GM12892 (cell line): ENCODE results near the gene CAPN3.

Experiments used
- DNase-seq: peaks from one replicate; pipeline ENCODE4 v3.0.0; 2011; ENCODE audit not compliant: insufficient read length
- FAIRE-seq: peaks from 2 replicates; lab custom pipeline; 2011; peaks lifted over from hg19 to GRCh38; lab: Jason Lieb, UNC
- POLR2A ChIP-seq: IDR thresholded peaks from 2 replicates; pipeline ENCODE4 v1.6.1; 2011; ENCODE audit warnings: low read depth, low read length, control low read depth
- POLR2AphosphoS5 ChIP-seq: IDR thresholded peaks from 2 replicates; pipeline ENCODE4 v1.6.1; 2011; ENCODE audit warnings: low read depth, low read length, control low read depth
- TAF1 ChIP-seq: IDR thresholded peaks from 2 replicates; pipeline ENCODE4 v1.6.1; 2011; ENCODE audit warnings: low read depth, mild to moderate bottlenecking, control low read depth, low read length, borderline replicate concordance

CAPN3 gene

GRCh38 chr15:42375941-42376340 is 16.6 kb downstream of the CAPN3 start:
- FAIRE-seq (no peak), DNase-seq (no peak)
- TF ChIP-seq TAF1: no peak
- no peak for TF ChIP-seq POLR2AphosphoS5
- no peak for TF ChIP-seq POLR2A

GRCh38 chr15:42378011-42378410 is 18.7 kb downstream of the CAPN3 start:
- no peak for DNase-seq
- TF ChIP-seq POLR2AphosphoS5: no peak
- TF ChIP-seq POLR2A: no peak
- TF ChIP-seq TAF1: no peak
- FAIRE-seq: no peak

DNA sequence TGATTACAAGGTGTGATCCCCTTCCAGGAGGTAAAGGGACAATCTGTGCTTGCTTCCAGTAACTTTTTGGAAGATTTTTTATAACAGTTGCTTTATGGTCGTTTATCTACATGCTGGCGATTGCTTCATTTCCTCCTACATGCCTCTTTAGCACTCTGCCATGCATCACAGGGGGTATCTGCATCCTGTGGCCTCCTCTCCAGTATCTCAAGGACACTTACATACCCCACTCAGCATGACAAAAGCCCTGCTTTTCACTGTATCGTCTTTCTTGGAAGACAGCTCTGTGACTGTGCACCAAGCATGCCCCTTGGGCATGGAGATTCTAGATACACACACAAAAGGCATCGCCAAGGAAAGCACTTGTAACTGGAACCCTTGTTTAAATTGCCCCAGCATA is 25.3 kb downstream of the CAPN3 start:
- DNase-seq (no peak), FAIRE-seq (no peak)
- TF ChIP-seq POLR2A: no peak
- no peak for TF ChIP-seq TAF1
- no peak for TF ChIP-seq POLR2AphosphoS5

DNA sequence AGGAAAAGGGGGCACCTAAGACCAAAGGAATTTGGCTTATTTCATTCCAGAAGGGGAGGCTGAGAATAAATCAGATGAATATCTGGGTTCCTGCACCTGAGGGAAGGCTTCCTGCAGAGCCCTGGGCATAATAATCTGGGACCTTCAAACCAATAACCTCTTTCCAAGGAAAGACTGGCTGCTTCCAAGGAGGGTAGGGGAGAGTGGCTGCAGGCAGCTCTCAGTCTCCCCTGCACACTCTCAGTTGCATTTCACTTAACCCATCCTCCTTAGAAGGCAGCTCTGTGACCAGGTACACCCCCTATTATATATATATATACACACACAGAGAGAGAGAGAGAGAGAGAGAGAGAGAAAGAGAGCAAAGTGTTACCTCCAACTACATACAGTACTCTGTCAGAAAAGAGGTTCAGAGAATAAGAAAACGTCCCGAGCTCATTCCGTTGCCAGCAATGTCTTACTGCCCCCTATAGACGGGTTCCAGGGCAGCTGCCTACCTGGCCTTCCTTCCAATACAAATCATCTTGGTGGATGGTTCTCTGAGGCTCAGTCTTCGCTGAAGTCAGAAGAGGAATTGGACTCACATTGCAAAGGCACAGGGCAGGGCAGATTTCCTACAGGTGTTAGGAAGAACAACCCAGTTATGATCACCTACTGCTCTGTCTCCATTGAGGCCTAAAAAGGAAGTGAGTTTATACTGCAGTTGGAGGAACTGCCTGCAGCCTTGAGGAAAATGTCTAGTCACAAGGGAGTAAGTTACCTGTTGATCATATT is 26.1 kb downstream of the CAPN3 start:
- no peak for FAIRE-seq
- TF ChIP-seq POLR2A (no peak), TAF1 (no peak), POLR2AphosphoS5 (no peak)
- no peak for DNase-seq

DNA sequence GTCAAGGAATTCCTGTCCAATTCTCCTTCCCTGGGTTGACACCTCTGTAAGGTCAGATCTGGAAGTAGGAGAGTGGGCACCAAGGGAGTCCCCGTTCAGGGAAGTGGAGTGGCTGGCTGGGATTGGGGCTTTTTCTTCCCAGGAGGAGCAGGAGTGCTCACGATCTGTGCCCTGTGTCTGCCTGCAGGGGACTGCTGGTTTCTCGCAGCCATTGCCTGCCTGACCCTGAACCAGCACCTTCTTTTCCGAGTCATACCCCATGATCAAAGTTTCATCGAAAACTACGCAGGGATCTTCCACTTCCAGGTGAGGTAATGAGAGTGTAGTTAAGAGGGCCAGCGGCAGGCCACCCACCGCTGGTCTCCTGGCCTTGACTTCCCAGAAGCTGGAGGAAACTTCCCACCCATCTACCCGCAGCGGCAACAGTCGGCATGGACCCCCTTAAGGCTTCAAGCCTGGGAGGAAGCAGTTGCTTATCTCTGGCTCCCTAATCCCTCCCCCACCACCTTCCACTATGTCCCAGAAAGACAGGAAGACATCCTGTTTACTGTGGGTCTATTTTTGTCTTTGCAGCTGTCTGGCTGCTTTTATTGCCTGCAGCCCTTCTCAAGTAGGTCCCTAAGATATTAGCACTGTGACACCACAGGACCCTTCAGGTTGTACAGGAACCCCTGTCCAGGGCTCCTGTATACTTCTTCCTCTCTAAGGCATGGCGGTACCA is 26.8 kb downstream of the CAPN3 start:
- FAIRE-seq (no peak), DNase-seq (no peak)
- TF ChIP-seq POLR2AphosphoS5 (no peak), TAF1 (no peak), POLR2A (no peak)

DNA sequence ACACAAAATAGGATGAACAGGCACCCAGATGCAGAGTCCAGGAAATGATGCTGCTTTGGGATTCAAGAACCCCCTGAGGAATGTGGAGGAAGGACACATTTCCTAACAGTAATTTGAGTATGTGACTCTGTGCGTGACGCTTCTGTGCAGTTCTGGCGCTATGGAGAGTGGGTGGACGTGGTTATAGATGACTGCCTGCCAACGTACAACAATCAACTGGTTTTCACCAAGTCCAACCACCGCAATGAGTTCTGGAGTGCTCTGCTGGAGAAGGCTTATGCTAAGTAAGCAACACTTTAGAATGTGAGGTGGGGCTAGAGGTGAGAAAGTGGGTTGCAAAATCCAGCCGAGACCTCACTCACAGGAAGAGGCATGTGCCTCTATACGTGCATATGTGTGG is 28.3 kb downstream of the CAPN3 start:
- TF ChIP-seq POLR2AphosphoS5 (no peak), TAF1 (no peak), POLR2A (no peak)
- FAIRE-seq (no peak), DNase-seq (no peak)

- TF ChIP-seq TAF1 (no peak), POLR2AphosphoS5 (no peak), POLR2A (no peak)
- DNase-seq: no peak
- FAIRE-seq: no peak
Observed at GRCh38 chr15:42392309-42393024, 33.2 kb downstream of the CAPN3 start.

DNA sequence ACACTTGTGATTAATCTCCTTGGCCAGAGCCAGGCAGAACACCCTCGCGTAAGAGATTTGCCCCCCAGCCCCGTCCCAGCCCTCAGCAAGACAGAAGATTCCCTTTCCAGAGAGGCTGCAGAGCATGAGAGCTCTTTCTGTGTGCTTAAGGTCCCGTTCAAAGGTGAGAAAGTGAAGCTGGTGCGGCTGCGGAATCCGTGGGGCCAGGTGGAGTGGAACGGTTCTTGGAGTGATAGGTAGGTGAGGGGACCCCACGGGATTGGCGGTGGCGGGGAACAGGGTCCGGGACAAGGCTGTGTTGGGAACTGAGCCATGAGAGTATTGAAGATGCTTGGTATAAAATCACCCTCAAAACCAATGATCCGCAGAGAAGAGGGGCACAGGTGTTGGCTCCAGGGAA is 34.8 kb downstream of the CAPN3 start:
- FAIRE-seq (no peak), DNase-seq (no peak)
- TF ChIP-seq TAF1: no peak

DNA sequence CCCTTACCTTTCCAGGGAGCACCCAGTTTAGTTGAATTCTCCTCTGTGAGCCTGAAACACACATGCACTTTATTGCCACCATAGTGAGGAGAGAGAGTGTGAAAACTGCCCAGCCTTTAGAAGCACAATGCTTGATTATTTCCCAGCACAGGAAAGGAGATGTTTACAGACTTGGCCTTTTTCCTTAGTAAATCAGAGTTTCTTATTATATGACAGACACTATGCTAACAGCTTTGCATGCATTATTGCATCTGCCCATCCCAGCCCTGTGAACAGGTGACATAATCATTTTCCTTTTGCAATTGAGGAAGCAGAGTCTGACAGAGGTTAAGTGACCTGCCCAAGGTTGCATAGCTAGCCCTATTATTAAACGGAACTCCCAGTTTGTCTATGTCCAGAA is 36.5 kb downstream of the CAPN3 start:
- no peak for FAIRE-seq
- TF ChIP-seq TAF1: no peak
- no peak for DNase-seq

DNA sequence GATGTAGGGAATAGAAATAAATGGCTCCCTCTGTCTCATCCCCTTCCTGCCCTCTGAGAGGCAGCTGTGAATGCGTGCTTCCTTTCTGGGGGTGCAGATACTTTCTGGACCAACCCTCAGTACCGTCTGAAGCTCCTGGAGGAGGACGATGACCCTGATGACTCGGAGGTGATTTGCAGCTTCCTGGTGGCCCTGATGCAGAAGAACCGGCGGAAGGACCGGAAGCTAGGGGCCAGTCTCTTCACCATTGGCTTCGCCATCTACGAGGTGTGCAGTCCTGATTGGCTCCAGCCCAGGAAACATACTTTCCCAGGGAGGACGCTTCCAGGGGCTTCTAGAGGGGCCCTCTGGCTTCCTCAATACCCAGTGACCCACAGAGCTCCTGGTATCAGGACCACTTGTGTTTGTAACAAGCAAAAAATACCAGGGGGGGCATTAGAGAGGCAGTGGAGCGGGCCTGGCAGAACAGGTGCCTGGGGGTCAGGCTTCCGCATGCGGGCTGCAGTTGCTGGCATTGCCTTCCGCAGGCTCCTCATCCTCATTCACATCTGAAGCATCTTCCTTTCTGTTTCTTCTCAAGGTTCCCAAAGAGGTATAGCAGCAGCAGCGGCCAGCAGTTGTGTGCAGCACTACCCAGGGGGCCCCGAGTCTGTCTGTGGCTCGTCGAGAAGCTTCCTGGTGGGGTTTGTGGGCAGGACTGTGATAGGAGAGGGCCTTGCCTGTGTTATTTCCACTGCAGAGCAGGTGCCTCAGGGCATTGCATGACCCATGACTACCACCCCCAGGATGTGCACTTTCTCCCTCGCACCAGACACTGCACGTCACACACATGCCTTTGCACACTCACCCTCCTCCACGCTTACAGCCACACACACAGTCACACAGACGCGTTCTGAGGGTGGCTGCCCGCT is 42.5 kb downstream of the CAPN3 start:
- no peak for DNase-seq
- TF ChIP-seq TAF1 (no peak), POLR2AphosphoS5 (no peak), POLR2A (no peak)
- FAIRE-seq: peak; percentile 21
